ENCODE results near the gene RAB5A.
"Not testable (repeated sequence)": the region's sequence is repeated elsewhere in the genome, so short reads cannot be mapped to it uniquely, and the experiment has no call there.

The RAB5A gene

GRCh38 chr3:19946832-19947548 lies at the start of gene RAB5A:
TSS of gene RAB5A (plus strand) at chr3:19947097. CDS start at chr3:19950899, 3,802 bp downstream.
- DNase-seq (ENCODE audit: low spot score), result peak; percentile 93

GRCh38 chr3:19898721-19899120 lies 48.2 kb upstream of the RAB5A start:
- DNase-seq (ENCODE audit: low spot score), result no peak

GRCh38 chr3:19899264-19899663 lies 47.6 kb upstream of the RAB5A start:
- DNase-seq (ENCODE audit: low spot score), result no peak

GRCh38 chr3:19899833-19900232 lies 47.1 kb upstream of the RAB5A start:
- not testable (repeated sequence) for DNase-seq (ENCODE audit: low spot score)

GRCh38 chr3:19901337-19901736 lies 45.6 kb upstream of the RAB5A start:
- no peak for DNase-seq (ENCODE audit: low spot score)

GRCh38 chr3:19901918-19902317 lies 45.0 kb upstream of the RAB5A start:
- no peak for DNase-seq (ENCODE audit: low spot score)

- DNase-seq (ENCODE audit: low spot score), result no peak
Observed at GRCh38 chr3:19903649-19904048, 43.2 kb upstream of the RAB5A start.

GRCh38 chr3:19907523-19907922 lies 39.4 kb upstream of the RAB5A start:
- no peak for DNase-seq (ENCODE audit: low spot score)

GRCh38 chr3:19911452-19911851 lies 35.4 kb upstream of the RAB5A start:
- no peak for DNase-seq (ENCODE audit: low spot score)

- DNase-seq (ENCODE audit: low spot score), result no peak
Observed at GRCh38 chr3:19917167-19917566, 29.7 kb upstream of the RAB5A start.

GRCh38 chr3:19920401-19921080 lies 26.4 kb upstream of the RAB5A start:
- no peak for DNase-seq (ENCODE audit: low spot score)

- DNase-seq (ENCODE audit: low spot score), result no peak
Observed at GRCh38 chr3:19931180-19931692, 15.7 kb upstream of the RAB5A start.

GRCh38 chr3:19931767-19932188 lies 15.1 kb upstream of the RAB5A start:
- no peak for DNase-seq (ENCODE audit: low spot score)

GRCh38 chr3:19932422-19932821 lies 14.5 kb upstream of the RAB5A start:
- no peak for DNase-seq (ENCODE audit: low spot score)

- DNase-seq (ENCODE audit: low spot score), result peak; percentile 27
Observed at GRCh38 chr3:19934098-19934566, 12.8 kb upstream of the RAB5A start, which contains the start of gene EFHB. TSS of gene EFHB (minus strand) at chr3:19934217. CDS start at chr3:19934018, 199 bp downstream.

GRCh38 chr3:19937459-19938294 lies 9.2 kb upstream of the RAB5A start:
- no peak for DNase-seq (ENCODE audit: low spot score)

GRCh38 chr3:19938295-19938627 lies 8.6 kb upstream of the RAB5A start:
- DNase-seq (ENCODE audit: low spot score), result no peak

- no peak for DNase-seq (ENCODE audit: low spot score)
Observed at GRCh38 chr3:19940643-19941042, 6.3 kb upstream of the RAB5A start.

- peak; percentile 27 for DNase-seq (ENCODE audit: low spot score)
Observed at GRCh38 chr3:19945534-19945933, 1.4 kb upstream of the RAB5A start.

- DNase-seq (ENCODE audit: low spot score), result peak; percentile 39
Observed at GRCh38 chr3:19945969-19946831, 697 bp upstream of the RAB5A start.

GRCh38 chr3:19947549-19948225 lies 790 bp downstream of the RAB5A start:
- DNase-seq (ENCODE audit: low spot score), result peak; percentile 60
